Measurements from ENCODE around the gene TOMM7. TPM values are rescaled to one million over a fixed set of nuclear protein-coding genes. Genes with fewer than 3 reads are reported as not detected.

Gene TOMM7
- total and polyA plus RNA-seq, 10 of the 15 experiments (the other 5 are each of a cell fraction or from before 2014, with no cell fraction given) = 151 to 1,497 (median 322) TPM

GRCh38 chr7:22872096-22872807, 49.6 kb upstream of the TOMM7 start (continued):
- TF ChIP-seq ZNF687 (IDR thresholded peaks at IDR 0.05) = 0 out of 2 replicates have a peak, but pooled peaks have one; percentile 13
- no peak for TF ChIP-seq BRCA1 (IDR thresholded peaks at IDR 0.05; ENCODE audit: low read depth, low read length)
- TF ChIP-seq MEF2A (IDR thresholded peaks at IDR 0.05; ENCODE audit: insufficient read depth, low read depth, low read length) = peak; percentile 63; the same call in 1 of the 2 replicates
- TF ChIP-seq YY1 (IDR thresholded peaks at IDR 0.05; ENCODE audit: low read depth, low read length) = 0 out of 2 replicates have a peak, but pooled peaks have one; percentile 17
- peak; percentile 68 for TF ChIP-seq CUX1 (IDR thresholded peaks at IDR 0.05; ENCODE audit: insufficient replicate concordance, low read depth, low read length)
